SU-DHL-6 (cell line): ENCODE measurements around the gene ZSCAN31.

ENCODE experiments used
- CTCF ChIP-seq: fragments of 200-600 bp; sonication (generic); IDR thresholded peaks from one replicate; pipeline ENCODE4 v1.5.1; 2017; ENCODE audit warnings: antibody characterized with exemption, mild to moderate bottlenecking, low read length, moderate library complexity; ENCODE audit not compliant: insufficient read depth, poor library complexity, severe bottlenecking
- EZH2phosphoT487 ChIP-seq: fragments of 200-600 bp; sonication (generic), shearing (Covaris generic); conservative IDR thresholded peaks from 2 replicates; pipeline ENCODE4 v1.6.1; 2018; ENCODE audit warnings: mild to moderate bottlenecking, antibody characterized with exemption, low read length, moderate library complexity, mixed read lengths

GRCh38 chr6:28354688-28355554 lies 19.0 kb upstream of the ZSCAN31 start:
- TF ChIP-seq CTCF: no peak
- TF ChIP-seq EZH2phosphoT487: no peak
